Stimulated activated CD4-positive, alpha-beta T cell treated with anti-CD3 and anti-CD28 coated beads, Interleukin-15, amount 100 ng/mL, for 1 hour (primary cell): ENCODE measurements around the gene EBPL.

Experiments
- DNase-seq, 2 donors: peaks; one replicate each; pipeline ENCODE4 v3.0.0-alpha.2; 2020; ENCODE audit warnings: low read depth in 1 of 2, low spot score in 1 of 2

Gene EBPL

DNA sequence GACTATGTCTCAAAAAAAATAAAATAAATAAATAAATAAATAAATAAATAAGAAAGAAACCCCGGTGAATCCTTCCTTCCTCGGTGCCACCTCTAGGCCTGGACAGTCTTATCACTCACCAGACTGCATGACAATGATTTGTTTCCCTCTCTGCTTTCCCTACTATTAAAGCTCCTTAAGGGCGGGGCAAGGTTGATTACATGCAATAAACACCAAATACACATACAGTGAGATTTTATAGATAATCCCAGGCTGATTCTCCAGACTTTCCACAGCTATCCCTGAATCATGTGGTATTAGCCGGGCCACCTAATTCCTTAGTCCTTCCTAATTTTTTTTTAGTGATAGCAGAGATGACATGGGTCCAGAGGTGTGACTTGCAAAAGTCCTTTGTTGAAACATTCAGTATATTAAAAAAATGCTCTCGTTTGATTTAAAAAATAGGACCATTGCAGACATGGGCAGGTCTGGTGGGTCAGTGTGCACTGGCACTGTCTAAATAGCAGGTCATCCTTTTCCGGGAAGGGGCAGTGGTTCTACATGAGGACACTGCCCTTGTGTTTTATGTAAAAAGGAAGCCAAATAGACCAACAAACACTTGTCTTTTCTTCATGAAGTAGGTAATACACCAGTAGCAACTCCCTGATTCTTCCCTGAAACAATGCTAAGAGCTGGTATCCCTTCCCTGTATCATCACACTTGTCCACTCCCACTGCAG is 14.5 kb downstream of the EBPL start:
- no peak for DNase-seq

GRCh38 chr13:49670828-49671227 is 20.5 kb downstream of the EBPL start:
- DNase-seq = no peak

GRCh38 chr13:49669735-49670309 is 21.5 kb downstream of the EBPL start:
- DNase-seq = no peak

DNA sequence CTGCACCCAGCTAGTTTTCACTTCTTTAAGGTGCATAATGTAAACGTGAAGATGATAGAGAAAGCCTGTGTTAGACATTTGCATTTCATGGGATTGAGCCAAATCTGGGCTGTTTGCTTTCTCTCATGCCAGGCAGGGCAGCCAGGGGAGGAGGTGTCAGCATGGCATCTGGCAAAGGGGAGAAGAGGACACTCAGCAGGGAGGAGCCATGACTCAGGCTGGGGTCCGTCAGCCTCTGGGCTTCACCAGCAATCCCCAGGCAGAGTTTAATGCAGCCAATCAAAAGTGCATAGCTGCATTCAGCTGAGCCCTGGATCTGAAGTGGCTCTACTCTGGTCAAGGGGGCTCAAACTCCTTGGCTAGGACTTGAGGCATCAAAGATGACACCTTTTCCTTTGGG is 23.5 kb downstream of the EBPL start:
- no peak for DNase-seq

DNA sequence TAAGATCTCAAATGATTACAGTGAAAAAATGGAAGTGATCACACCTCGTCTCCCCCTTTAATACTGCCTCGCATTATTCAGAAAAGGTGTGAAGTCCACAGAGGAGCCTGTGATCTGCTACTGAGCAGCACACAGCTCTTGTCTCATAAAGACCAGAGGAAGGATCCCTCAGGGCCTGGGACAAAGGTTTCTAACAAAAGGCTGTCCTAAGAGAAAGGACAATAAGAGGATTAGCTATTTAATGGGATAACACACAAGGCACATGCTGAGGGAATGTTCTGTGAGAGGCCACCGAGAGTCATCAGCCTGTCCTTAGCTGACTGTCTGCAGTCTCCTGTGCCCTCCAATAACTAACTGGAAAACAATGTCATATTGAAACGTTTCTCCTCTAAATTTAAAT is 26.7 kb downstream of the EBPL start:
- DNase-seq = no peak

DNA sequence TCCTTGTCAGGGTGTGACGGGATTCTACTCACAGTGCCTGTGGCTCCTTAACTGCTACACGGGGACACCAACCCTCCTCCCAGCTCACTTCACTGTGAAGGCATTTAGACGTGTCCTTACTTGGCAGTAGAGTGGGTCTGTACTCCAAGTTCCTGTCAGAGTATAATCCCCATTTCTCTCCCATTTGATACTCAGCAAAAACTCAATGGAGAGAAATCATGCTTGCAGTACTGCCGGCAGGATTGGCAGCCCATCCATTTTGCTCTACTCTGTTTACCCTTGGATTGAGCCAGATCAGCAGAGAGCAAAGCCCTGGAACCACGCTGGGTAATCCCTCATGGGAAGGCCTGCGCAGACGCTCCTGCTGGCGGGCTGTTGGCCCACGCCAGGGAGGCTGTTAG is 34.0 kb downstream of the EBPL start:
- DNase-seq = no peak

- no peak for DNase-seq
Measured at GRCh38 chr13:49655906-49656305, 35.4 kb downstream of the EBPL start.

GRCh38 chr13:49654011-49654410 is 37.3 kb downstream of the EBPL start:
- no peak for DNase-seq

- DNase-seq = no peak
Measured at GRCh38 chr13:49653478-49653877, 37.8 kb downstream of the EBPL start.

DNA sequence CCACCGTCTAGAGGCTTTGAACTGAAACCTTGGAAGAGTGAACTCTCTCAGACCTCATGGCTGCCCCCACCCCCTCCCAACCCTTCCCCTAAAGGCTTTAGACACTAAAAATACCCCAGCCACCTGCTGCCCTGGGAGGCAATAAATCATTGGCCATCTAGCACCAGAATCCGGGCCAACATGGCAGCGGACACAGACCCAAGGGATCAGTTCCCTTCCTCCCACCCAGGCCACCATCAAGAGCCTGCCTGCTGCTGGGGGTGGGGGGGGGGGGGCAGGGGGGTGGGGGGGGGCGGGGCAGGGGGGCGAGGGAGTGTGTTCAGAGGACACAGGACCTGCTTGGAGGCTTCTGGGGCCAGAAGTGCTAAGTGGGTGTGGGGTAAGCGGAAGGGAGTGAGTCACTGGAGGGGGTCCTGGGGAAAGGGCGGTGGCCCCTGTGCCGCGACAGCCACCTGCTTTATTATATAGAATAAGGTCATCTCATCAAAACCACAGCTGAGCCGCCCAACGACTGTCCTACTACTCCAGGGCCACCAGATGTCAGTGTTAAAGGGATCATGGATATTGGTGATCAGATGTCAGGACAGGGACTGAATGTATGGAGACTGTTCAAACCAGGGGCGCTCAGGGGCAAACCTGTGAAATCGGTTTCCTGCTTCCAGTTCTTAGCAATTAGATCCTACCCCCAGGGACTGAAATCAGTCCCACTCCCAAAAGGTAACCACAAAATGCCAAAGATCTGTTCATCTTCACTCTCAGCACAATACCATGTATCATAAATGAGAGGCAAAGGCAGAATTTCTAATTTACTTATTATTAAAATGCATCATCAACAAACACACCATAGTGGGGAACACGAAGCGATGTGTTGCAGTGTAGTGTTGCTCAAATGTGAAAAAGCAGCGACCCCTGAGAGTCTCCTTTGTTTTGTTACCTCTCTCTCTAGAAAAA is 38.7 kb downstream of the EBPL start:
- DNase-seq = no peak

DNA sequence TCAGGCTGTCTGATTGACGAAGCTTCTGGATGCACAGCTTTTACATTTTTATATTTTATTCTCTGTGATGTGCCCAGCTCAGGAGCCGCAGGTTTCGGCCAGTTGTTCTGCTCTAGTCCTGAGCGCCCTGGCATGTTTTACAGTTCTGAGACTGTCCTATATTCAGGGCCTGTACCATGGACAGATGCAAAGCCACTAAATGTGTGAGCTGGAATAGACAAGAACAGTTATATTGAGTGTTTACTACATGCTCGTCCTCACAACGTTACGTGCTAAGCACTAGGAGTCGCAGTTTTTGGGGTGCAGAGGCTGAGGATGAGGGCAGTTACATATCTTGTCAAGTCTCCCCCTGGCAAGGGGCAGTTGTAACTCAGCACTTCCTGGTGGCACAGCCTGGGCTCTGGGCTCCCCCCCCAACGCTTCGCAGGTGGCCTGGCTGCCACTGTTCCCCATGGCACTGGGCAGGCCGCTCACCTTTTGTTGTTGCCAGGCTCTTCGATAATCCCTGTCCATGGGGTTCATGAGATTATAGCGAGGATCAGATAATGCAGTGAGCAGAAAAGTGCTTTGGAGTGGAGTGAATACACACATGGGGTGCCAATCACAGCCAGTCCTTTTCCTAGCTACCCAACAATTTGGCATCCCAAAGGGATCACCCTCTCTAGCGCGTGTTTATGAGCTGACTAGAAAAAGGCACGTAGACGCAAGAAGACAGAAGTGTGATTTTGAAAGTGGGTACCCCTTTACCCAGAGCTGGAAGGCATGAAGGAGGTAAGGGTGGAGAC is 39.5 kb downstream of the EBPL start:
- no peak for DNase-seq

DNA sequence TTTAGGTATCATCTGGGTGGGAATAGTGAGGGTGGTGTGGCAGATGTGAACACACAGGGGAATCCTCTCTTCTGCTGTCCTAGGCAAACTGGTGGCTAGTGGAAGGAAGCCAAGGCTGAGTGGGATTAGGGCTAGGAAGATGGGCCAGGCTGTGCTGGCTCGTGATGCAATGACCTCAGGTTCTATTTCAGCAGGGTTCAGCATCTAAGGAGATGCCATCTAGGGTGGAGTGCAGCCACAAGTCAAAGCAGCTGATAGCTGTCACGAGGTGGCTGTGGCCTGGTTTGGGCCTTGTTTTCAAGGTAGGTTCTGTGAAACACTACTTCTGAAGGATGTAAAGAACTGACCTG is 41.3 kb downstream of the EBPL start:
- DNase-seq = no peak

- DNase-seq = no peak
Measured at GRCh38 chr13:49649244-49649962, 41.9 kb downstream of the EBPL start.

- no peak for DNase-seq
Measured at GRCh38 chr13:49646688-49647087, 44.6 kb downstream of the EBPL start.

DNA sequence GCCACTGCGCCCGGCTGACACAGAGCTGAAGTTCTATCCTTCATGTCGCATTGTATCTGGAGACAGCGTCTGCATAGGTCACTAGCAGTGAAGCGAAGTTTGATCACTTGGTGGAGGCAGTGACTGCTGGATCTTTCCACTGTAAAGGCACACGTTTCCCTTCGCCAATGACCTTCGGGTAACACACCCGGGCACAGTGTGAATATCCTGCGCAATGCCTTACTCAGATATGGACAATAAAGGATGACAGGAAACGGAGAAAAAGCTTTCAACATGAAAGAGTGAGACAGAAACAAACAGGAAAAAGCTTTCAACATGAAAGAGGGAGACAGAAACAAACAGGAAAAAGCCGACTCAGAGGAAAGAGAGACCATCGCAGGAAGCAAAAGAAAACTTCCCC is 45.8 kb downstream of the EBPL start:
- no peak for DNase-seq

DNA sequence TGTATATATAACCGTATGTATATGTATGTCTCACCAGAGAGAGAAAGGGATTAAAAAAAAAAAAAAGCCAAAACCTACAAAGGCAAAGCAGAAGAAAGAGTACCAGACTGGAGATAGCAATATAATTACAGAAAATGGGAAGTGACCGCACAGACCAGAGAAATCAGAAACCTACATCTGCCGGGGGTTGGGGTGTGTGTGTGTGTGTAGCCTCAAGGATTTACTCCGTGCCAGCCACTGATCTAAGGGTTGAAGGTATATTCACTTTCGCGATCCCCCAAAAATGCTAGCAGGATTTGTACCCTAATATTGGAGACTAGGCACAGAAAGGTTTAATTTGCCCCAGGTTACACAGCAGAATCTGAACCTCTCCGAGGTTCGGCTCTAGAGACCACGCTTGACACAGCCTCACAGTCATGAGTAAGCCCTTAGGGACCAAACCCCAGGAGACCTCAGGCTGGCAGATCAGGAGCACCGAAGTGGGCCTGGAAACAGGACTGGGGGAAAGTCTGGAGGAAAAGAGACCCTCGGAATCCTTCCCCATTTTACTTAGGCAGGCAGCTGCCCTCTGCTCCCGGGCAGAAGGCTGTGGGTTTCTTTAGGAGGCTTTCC is 48.1 kb downstream of the EBPL start:
- DNase-seq = no peak

- no peak for DNase-seq
Measured at GRCh38 chr13:49641801-49642291, 49.4 kb downstream of the EBPL start.

- DNase-seq = no peak
Measured at GRCh38 chr13:49638744-49639072, 52.6 kb downstream of the EBPL start.

GRCh38 chr13:49638030-49638743 is 53.1 kb downstream of the EBPL start:
- DNase-seq = no peak

DNA sequence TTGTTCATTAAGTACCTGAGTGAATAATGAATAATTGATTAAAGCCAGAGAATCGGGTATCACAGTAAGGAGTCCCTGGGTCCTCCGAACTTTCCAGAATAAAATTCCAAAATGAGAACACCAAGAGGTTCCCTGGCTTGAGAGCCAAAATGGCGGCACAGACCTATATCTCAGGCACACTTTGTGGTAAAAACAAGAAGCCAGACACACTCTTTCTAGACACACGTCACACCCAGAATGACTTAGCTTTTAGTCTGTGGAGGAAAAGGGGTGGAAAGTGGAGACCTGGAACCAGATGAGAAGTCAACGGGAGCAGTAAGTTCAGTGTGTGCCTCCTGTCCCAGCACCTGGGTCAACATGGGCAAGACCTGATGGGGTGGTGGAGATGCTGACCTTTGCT is 54.6 kb downstream of the EBPL start:
- no peak for DNase-seq
